NT2/D1 (cell line): ENCODE data around the gene XRN1.

Experiments used
- SUZ12 ChIP-seq: IDR thresholded peaks from 2 replicates; pipeline ENCODE4 v1.6.1; 2011; ENCODE audit not compliant: insufficient read length, insufficient read depth; ENCODE audit errors: extremely low read depth
- YY1 ChIP-seq: IDR thresholded peaks from 2 replicates; pipeline ENCODE4 v1.6.1; 2011; ENCODE audit not compliant: insufficient read length, insufficient read depth
- ZNF274 ChIP-seq: IDR thresholded peaks from 2 replicates; pipeline ENCODE4 v1.6.1; 2011; ENCODE audit warnings: mild to moderate bottlenecking, low read depth, low read length

DNA sequence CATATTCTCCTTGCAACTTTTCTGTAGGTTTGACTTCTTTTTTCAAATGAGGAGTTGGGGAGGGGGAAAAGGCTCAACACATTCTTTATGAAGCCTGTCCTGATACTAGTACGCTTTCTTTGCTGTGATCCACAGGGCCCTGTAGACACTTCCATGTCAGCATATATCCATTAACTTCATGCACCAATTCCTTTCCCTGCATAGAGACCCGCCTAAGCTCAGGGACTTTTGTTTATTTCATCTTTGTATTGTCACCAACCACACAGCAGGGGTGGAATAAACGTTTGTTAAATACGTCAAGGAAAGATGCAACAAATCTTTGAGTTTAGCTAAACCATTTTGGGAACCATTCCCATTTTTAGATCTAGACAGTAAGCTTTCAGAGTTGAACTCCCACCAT is 179.4 kb downstream of the XRN1 start:
- TF ChIP-seq YY1 (no peak), SUZ12 (no peak), ZNF274 (no peak)
